ENCODE results near the gene POLR2E. TPM values are rescaled to one million over a fixed set of nuclear protein-coding genes. Genes with fewer than 3 reads are reported as not detected.

The POLR2E gene
- total and polyA plus RNA-seq, 2 donors (not counting 1 experiment from before 2014, with no cell fraction given) = 103 to 121 TPM

DNA sequence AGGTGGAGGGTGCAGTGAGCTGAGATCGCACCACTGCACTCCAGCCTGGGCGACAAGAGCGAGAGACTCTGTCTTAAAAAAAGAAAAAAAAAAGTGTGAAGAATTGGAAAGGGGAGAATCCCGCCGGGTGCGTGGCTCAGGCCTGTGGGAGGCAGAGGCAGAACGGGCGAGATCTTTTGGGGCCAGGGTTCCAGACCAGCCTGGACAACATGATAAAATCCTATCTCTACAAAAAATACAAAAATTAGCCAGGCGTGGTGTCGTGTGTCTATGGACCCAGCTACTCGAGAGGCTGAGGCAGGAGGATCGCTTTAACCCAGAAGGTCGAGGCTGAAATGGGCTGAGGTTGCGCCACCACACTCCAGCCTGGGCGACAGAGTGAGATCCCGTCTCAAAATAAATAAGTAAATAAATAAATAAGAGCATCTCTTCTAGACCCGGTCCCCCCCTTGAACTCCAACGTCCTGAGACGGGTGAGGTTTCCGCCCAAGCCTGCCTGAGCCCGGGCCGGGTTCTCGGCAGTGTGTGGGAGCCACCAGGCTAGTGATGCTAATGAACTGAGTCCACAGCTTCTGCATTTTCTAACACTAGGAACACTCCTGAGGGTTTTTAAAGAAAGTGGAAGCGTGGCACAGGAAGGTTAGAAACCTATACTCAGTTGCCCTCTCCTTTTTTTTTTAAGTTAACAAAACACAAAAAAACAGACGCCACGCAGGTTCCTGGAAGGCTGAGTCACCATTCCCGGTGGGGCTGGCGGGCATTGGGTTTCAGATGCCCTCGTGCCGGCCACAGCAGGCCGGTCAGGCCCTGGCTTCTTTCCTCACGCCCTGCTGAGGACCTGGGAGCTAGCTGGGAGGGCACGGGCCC is 30.7 kb upstream of the POLR2E start:
- ATAC-seq (ENCODE audit: low read depth) = no peak
- TF ChIP-seq EZH2 (IDR thresholded peaks at IDR 0.05; ENCODE audit: borderline replicate concordance, insufficient read depth, low read depth, low read length, poor library complexity, severe bottlenecking) = no peak
- TF ChIP-seq, protein P1, sequence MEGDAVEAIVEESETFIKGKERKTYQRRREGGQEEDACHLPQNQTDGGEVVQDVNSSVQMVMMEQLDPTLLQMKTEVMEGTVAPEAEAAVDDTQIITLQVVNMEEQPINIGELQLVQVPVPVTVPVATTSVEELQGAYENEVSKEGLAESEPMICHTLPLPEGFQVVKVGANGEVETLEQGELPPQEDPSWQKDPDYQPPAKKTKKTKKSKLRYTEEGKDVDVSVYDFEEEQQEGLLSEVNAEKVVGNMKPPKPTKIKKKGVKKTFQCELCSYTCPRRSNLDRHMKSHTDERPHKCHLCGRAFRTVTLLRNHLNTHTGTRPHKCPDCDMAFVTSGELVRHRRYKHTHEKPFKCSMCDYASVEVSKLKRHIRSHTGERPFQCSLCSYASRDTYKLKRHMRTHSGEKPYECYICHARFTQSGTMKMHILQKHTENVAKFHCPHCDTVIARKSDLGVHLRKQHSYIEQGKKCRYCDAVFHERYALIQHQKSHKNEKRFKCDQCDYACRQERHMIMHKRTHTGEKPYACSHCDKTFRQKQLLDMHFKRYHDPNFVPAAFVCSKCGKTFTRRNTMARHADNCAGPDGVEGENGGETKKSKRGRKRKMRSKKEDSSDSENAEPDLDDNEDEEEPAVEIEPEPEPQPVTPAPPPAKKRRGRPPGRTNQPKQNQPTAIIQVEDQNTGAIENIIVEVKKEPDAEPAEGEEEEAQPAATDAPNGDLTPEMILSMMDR (IDR thresholded peaks at IDR 0.05) = no peak
- peaks cover 8 to 14% of the 10 kb centered on the region in 2 donors for H3K4me1 ChIP-seq (ENCODE audit: control insufficient read depth in 2 of 2, insufficient read depth in 2 of 2, low read length in 2 of 2)
- Mint-ChIP-seq H3K27ac (no peak overlapping the region), H3K9me3 (ENCODE audit: insufficient read depth) (no peaks in the 10 kb centered on the region), H3K4me3 (no peak overlapping the region), H3K27me3 (no peaks in the 10 kb centered on the region), H3K4me1 (peaks cover 12% of the 10 kb centered on the region)
- peaks cover 83% of the 10 kb centered on the region for H3K79me2 ChIP-seq (ENCODE audit: control insufficient read depth, insufficient read depth, low read length)
- no peaks in the 10 kb centered on the region for H3K9me3 ChIP-seq (ENCODE audit: control extremely low read depth in 1 of 3, control insufficient read depth in 2 of 3, insufficient read depth in 1 of 3, low read length in 2 of 3)
- no peak overlapping the region for H3K27ac ChIP-seq (ENCODE audit: low read length in 2 of 2)
- peaks cover 1 to 62% of the 10 kb centered on the region in 2 experiments for H3K36me3 ChIP-seq (replicated peaks in 1 of 2; ENCODE audit: control extremely low read depth in 1 of 2, control insufficient read depth in 1 of 2, extremely low read depth in 1 of 2, insufficient read depth in 2 of 2, low read length in 1 of 2)
- H3K27me3 ChIP-seq (replicated peaks in 1 of 4; ENCODE audit: control extremely low read depth in 1 of 4, control insufficient read depth in 3 of 4, insufficient read depth in 4 of 4, low read length in 3 of 4) = no peaks in the 10 kb centered on the region
- H3K4me3 ChIP-seq (ENCODE audit: control extremely low read depth in 1 of 5, extremely low read depth in 1 of 5, insufficient read depth in 1 of 5, low read depth in 2 of 5, low read length in 4 of 5) = no peak overlapping the region
- H2AFZ ChIP-seq (ENCODE audit: insufficient read depth, low read depth, low read length, poor library complexity, severe bottlenecking) = no peak overlapping the region
- no peak overlapping the region for H3K4me2 ChIP-seq (replicated peaks; ENCODE audit: low read depth, low read length, poor library complexity, severe bottlenecking)
- DNase-seq = no peak
- CTCF ChIA-PET = no interaction called here
- intact Hi-C loops (cut with micrococcal nuclease) = no loop called here
- POLR2A ChIA-PET = interaction anchor here (0.7 kb wide), 1 partner anchor 24 kb away, joined by 4 read pairs; no protein-coding TSS in a partner anchor
- 94% methylated on average over 19 of the region's 33 CpGs for WGBS (ENCODE audit: insufficient coverage)
- H4K20me1 ChIP-seq (ENCODE audit: control insufficient read depth, insufficient read depth, low read length, poor library complexity, severe bottlenecking) = peaks cover 85% of the 10 kb centered on the region
- no peak overlapping the region for H3K9ac ChIP-seq (ENCODE audit: low read length)

Data from B cell (primary cell).